Common myeloid progenitor, CD34-positive (primary cell): ENCODE results near the gene TENT4A.

ENCODE experiments used
- CTCF ChIA-PET: fragments of 350-600 bp; sonication (Branson Sonifier 250); formaldehyde crosslinking; loops from one replicate; lab custom pipeline; 2021; ENCODE audit warnings: antibody characterized with exemption; lab: Charles Lee
- POLR2A ChIA-PET: fragments of 350-600 bp; sonication (Branson Sonifier 250); formaldehyde crosslinking; loops from one replicate; lab custom pipeline; 2021; ENCODE audit warnings: antibody characterized with exemption; lab: Charles Lee
- DNase-seq, 3 donors: peaks; one replicate each; pipeline versions ENCODE4 v3.0.0 to v3.0.0-alpha.2; 2013
- H3K27ac ChIP-seq, 2 experiments: 1 replicate in 1 of 2; 2 replicates in 1 of 2; pipeline ENCODE4 v1.7.0; 2013; ENCODE audit warnings: inconsistent platforms in 2 of 2, low read length in 2 of 2, mild to moderate bottlenecking in 2 of 2, low read depth in 1 of 2, moderate library complexity in 1 of 2; ENCODE audit not compliant: severe bottlenecking in 2 of 2, insufficient read depth in 1 of 2, poor library complexity in 1 of 2
- H3K27me3 ChIP-seq, 5 experiments: replicated peaks in 2 of 5; 1 replicate in 3 of 5; 2 replicates in 2 of 5; pipeline versions ENCODE4 v1.6.1 to v1.7.0; 2013; ENCODE audit warnings: low read length in 4 of 5, mild to moderate bottlenecking in 2 of 5, moderate library complexity in 2 of 5, inconsistent platforms in 1 of 5; ENCODE audit not compliant: insufficient read depth in 5 of 5, control insufficient read depth in 4 of 5
- H3K36me3 ChIP-seq, 4 experiments: 1 replicate in 2 of 4; 2 replicates in 2 of 4; pipeline versions ENCODE4 v1.6.1 to v1.7.0; 2013; ENCODE audit warnings: low read length in 3 of 4, control low read depth in 1 of 4, mild to moderate bottlenecking in 1 of 4; ENCODE audit not compliant: control insufficient read depth in 4 of 4, insufficient read depth in 4 of 4
- H3K4me1 ChIP-seq, 4 experiments: 1 replicate in 3 of 4; 2 replicates in 1 of 4; pipeline versions ENCODE4 v1.6.1 to v1.7.1; 2013; ENCODE audit warnings: low read length in 3 of 4, mild to moderate bottlenecking in 3 of 4, control low read depth in 1 of 4, inconsistent platforms in 1 of 4, moderate library complexity in 1 of 4; ENCODE audit not compliant: control insufficient read depth in 4 of 4, insufficient read depth in 4 of 4; ENCODE audit errors: control extremely low read depth in 1 of 4
- H3K4me3 ChIP-seq, 7 experiments: 1 replicate in 4 of 7; 2 replicates in 3 of 7; pipeline versions ENCODE4 v1.5.1 to v1.7.0; 2013; ENCODE audit warnings: mild to moderate bottlenecking in 7 of 7, low read length in 6 of 7, moderate library complexity in 6 of 7, inconsistent platforms in 2 of 7, low read depth in 2 of 7, control low read depth in 1 of 7; ENCODE audit not compliant: insufficient read depth in 4 of 7, control insufficient read depth in 1 of 7; ENCODE audit errors: extremely low read depth in 1 of 7
- H3K9me3 ChIP-seq, 5 experiments: 1 replicate in 4 of 5; 2 replicates in 1 of 5; pipeline versions ENCODE4 v1.6.1 to v1.7.1; 2013; ENCODE audit warnings: low read length in 4 of 5, mild to moderate bottlenecking in 2 of 5, inconsistent platforms in 1 of 5, low read depth in 1 of 5, moderate library complexity in 1 of 5; ENCODE audit not compliant: control insufficient read depth in 4 of 5, insufficient read depth in 2 of 5; ENCODE audit errors: control extremely low read depth in 1 of 5
- WGBS: methylation state at CpG from one replicate; pipeline ENCODE4 v1.1.5; 2013; ENCODE audit not compliant: insufficient coverage; 5-methylcytosine and 5-hydroxymethylcytosine counted together

Gene TENT4A

GRCh38 chr5:6739603-6740002, 26.4 kb downstream of the TENT4A start:
- H3K9me3 ChIP-seq, result no peaks in the 10 kb centered on the region
- no peaks in the 10 kb centered on the region for H3K27me3 ChIP-seq
- ChIA-PET POLR2A (no interaction called here), CTCF (interaction anchor here (1.7 kb wide), 1 partner anchor 26 kb away, joined by 3 read pairs; no protein-coding TSS in a partner anchor)
- H3K4me1 ChIP-seq, result no peaks in the 10 kb centered on the region
- DNase-seq, result no peak
- no peak overlapping the region for H3K27ac ChIP-seq
- peaks cover 15 to 63% (median 42%) of the 10 kb centered on the region in 4 experiments for H3K36me3 ChIP-seq
- no peak overlapping the region for H3K4me3 ChIP-seq
- 96% methylated on average over 14 of the region's 15 CpGs for WGBS

GRCh38 chr5:6740586-6741150, 27.4 kb downstream of the TENT4A start:
- CTCF ChIA-PET, result interaction anchor here (1.7 kb wide), 1 partner anchor 25 kb away, joined by 3 read pairs; no protein-coding TSS in a partner anchor
- POLR2A ChIA-PET, result no interaction called here
- DNase-seq, result no peak
- Histone ChIP-seq H3K36me3 (peaks cover 15 to 68% (median 43%) of the 10 kb centered on the region in 4 experiments), H3K4me1 (no peaks in the 10 kb centered on the region), H3K4me3 (no peak overlapping the region), H3K27ac (no peak overlapping the region), H3K9me3 (no peaks in the 10 kb centered on the region), H3K27me3 (no peaks in the 10 kb centered on the region)
- WGBS, result 98% methylated on average over 12 of the region's 12 CpGs

GRCh38 chr5:6742081-6742758, 29.0 kb downstream of the TENT4A start:
- no peaks in the 10 kb centered on the region for H3K4me1 ChIP-seq
- peaks cover 15 to 84% (median 46%) of the 10 kb centered on the region in 4 experiments for H3K36me3 ChIP-seq
- no peak overlapping the region for H3K4me3 ChIP-seq
- no peak overlapping the region for H3K27ac ChIP-seq
- no peak for DNase-seq
- 90% methylated on average over 10 of the region's 13 CpGs for WGBS
- CTCF ChIA-PET, result interaction anchor here (1.1 to 5.0 kb wide), 4 partner anchors 10 to 25 kb away, joined by 3 to 52 read pairs (median 3); no protein-coding TSS in a partner anchor
- no peaks in the 10 kb centered on the region for H3K9me3 ChIP-seq
- H3K27me3 ChIP-seq, result no peaks in the 10 kb centered on the region
- POLR2A ChIA-PET, result no interaction called here

GRCh38 chr5:6743161-6743560, 29.9 kb downstream of the TENT4A start:
- peaks cover 15 to 82% (median 45%) of the 10 kb centered on the region in 4 experiments for H3K36me3 ChIP-seq
- H3K4me1 ChIP-seq, result no peaks in the 10 kb centered on the region
- H3K4me3 ChIP-seq, result no peak overlapping the region
- H3K9me3 ChIP-seq, result no peaks in the 10 kb centered on the region
- H3K27ac ChIP-seq, result no peak overlapping the region
- ChIA-PET POLR2A (no interaction called here), CTCF (interaction anchor here (1.1 to 5.0 kb wide), 3 partner anchors 13 to 26 kb away, joined by 3 to 52 read pairs (median 3); no protein-coding TSS in a partner anchor)
- no peaks in the 10 kb centered on the region for H3K27me3 ChIP-seq
- WGBS, result 98% methylated on average over 9 of the region's 10 CpGs
- no peak for DNase-seq

GRCh38 chr5:6744841-6745705, 31.8 kb downstream of the TENT4A start:
- DNase-seq, result no peak
- 96% methylated on average over 11 of the region's 12 CpGs for WGBS
- no peaks in the 10 kb centered on the region for H3K4me1 ChIP-seq
- no peaks in the 10 kb centered on the region for H3K27me3 ChIP-seq
- H3K4me3 ChIP-seq, result no peak overlapping the region
- H3K9me3 ChIP-seq, result no peaks in the 10 kb centered on the region
- POLR2A ChIA-PET, result no interaction called here
- H3K36me3 ChIP-seq, result peaks cover 7 to 81% (median 45%) of the 10 kb centered on the region in 4 experiments
- CTCF ChIA-PET, result interaction anchor here (0.6 to 5.0 kb wide), 21 partner anchors 8 to 1254 kb away, joined by 3 to 52 read pairs (median 5); partner anchors contain the start of genes NSUN2 and SRD5A1
- no peak overlapping the region for H3K27ac ChIP-seq

GRCh38 chr5:6745706-6746222, 32.5 kb downstream of the TENT4A start:
- peak; percentile 67 to 88 (median 79) for DNase-seq
- no peak overlapping the region for H3K27ac ChIP-seq
- no peaks in the 10 kb centered on the region for H3K27me3 ChIP-seq
- ChIA-PET POLR2A (no interaction called here), CTCF (interaction anchor here (0.8 to 5.0 kb wide), 20 partner anchors 9 to 1255 kb away, joined by 3 to 52 read pairs (median 5); partner anchors contain the start of genes NSUN2 and SRD5A1)
- no peaks in the 10 kb centered on the region for H3K4me1 ChIP-seq
- WGBS, result 97% methylated on average over 7 of the region's 10 CpGs
- peaks cover 7 to 81% (median 44%) of the 10 kb centered on the region in 4 experiments for H3K36me3 ChIP-seq
- no peak overlapping the region for H3K4me3 ChIP-seq
- no peaks in the 10 kb centered on the region for H3K9me3 ChIP-seq
